Motor neuron (in vitro differentiated cells): ENCODE data around the gene C11orf98. TPM values are rescaled to one million over a fixed set of nuclear protein-coding genes. Genes with fewer than 3 reads are reported as not detected.
A peak's percentile ranks its signal among the peaks of the same experiment; 100 is the strongest.
"Not testable (repeated sequence)": the region's sequence is repeated elsewhere in the genome, so short reads cannot be mapped to it uniquely, and the experiment has no call there.

ENCODE experiments used
- ATAC-seq, 8 experiments: fragments of 200-7000 bp; cut with Tn5 transposase; replicated peaks in 6 of 8; 2 replicates each; pipeline ENCODE4 v1.8.0; 2021; ENCODE audit warnings: mild to moderate bottlenecking in 8 of 8, moderate library complexity in 8 of 8
- H3K27ac ChIP-seq, 2 donors: fragments of 250-450 bp; sonication (Bioruptor Pico); 2 replicates each; pipeline ENCODE4 v1.9.0; 2021; ENCODE audit warnings: antibody characterized with exemption in 2 of 2, mild to moderate bottlenecking in 2 of 2, moderate library complexity in 1 of 2
- H3K4me1 ChIP-seq, 2 donors: fragments of 250-450 bp; sonication (Bioruptor Pico); replicated peaks in 1 of 2; 2 replicates each; pipeline ENCODE4 v1.6.1; 2021; ENCODE audit warnings: antibody characterized with exemption in 2 of 2, mild to moderate bottlenecking in 2 of 2, moderate library complexity in 1 of 2
- H3K4me3 ChIP-seq, 5 donors: fragments of 250-450 bp; sonication (Bioruptor Pico); 2 replicates each; pipeline ENCODE4 v1.9.0; 2021; ENCODE audit warnings: antibody characterized with exemption in 5 of 5, mild to moderate bottlenecking in 5 of 5, moderate library complexity in 4 of 5
- WGBS, 10 experiments: fragments of 450-650 bp; shearing (Covaris generic); methylation state at CpG; one replicate each; pipeline ENCODE4 v1.0.0; 2022; 5-methylcytosine and 5-hydroxymethylcytosine counted together
- in situ Hi-C, 9 experiments: fragments of 400-800 bp; cut with MboI; loops; one replicate each; pipeline ENCODE4 v1.15.0; 2021; ENCODE audit warnings: low sequenced_read_pairs in 9 of 9, low pct_unique_long_range_greater_than_20kb in 2 of 9; ENCODE audit not compliant: unreplicated experiment in 9 of 9
- total RNA-seq, 8 experiments: library from RNA; unstranded; fragments of 300-600 nt; gene quantifications; 2 replicates each; pipeline versions ENCODE4 v1.2.3 to v1.2.4, GENCODE V29; 2022

Gene C11orf98
- total RNA-seq, 8 experiments from 2014 or later: 51.9 to 159 (median 95.0) TPM

DNA sequence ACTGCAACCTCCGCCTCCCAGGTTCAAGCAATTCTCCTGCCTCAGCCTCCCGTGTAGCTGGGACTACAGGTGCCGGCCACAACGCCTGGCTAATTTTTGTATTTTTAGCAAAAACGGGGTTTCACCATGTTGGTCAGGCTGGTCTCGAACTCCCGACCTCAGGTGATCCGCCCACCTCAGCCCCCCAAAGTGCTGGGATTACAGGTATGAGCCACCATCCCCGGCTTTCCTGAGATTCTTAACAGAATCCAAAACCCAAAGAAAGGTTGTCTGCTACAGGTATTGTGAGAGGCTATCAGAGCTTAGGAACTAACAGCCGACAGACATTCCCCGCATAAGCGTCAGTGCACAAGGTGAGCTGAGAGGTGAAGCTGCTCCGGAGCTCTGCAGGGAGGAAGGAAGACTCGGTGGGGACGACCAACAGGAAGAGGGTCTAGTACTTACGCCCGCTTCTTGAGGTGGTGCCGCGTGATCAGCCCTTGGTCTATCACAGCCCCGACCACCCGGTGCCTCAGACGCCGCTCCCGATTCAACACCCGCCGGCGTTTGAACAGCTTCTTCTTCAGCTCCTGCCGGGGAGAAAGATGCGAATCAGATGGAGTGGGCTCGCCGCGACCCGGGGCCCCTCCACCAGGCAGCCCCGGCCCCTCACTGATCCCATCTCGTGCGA lies 470 bp downstream of the C11orf98 start:
- 0 to 8% (median 0%) methylated on average over 1 to 22 of the region's 36 CpGs; no CpG with 5 or more reads in 2 of the 10 experiments for WGBS, 10 experiments
- peaks cover 14 to 16% of the 10 kb centered on the region in 2 donors for H3K4me1 ChIP-seq
- H3K27ac ChIP-seq: peak overlapping the region; percentile 71 to 77
- H3K4me3 ChIP-seq: peak overlapping the region; percentile 63 to 87 (median 70)
- in situ Hi-C loops: no loop called here
- peak; percentile 15 to 58 (median 40) for ATAC-seq

DNA sequence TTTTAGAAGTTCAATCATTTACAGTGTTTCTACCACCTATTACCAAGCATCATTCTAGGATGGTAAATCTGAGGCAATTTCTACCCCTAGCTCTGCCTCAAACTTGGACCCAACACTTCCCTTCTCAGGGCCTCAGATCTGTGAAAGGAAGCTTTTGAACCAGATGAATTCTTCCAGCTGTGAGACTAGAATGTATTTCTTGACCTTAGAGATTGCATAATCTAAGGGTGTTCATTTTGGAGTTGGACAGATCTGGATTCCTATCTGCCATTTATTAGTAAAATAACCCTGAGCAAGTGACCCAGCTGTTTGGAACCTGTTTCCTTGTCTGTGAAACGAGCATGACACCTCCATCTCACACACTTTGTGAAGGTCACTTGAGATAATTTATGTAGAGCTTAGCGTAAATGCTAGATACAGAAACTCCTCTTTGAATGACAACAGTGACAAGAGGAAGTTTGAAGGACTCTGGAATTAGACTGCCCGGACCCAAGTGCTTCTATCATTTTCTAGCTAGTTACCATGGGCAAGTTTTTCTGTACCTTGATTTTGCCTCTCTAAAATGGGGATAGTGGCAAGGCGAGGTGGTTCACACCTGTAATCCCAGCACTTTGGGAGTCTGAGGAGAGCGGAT lies 8.1 kb downstream of the C11orf98 start:
- no peak for ATAC-seq
- Histone ChIP-seq H3K4me3 (no peak overlapping the region), H3K4me1 (peaks cover 3 to 5% of the 10 kb centered on the region in 2 donors), H3K27ac (no peak overlapping the region)
- 39 to 83% (median 58%) methylated on average over 1 to 4 of the region's 5 CpGs; no CpG with 5 or more reads in 2 of the 10 experiments for WGBS, 10 experiments
- in situ Hi-C loops: no loop called here

DNA sequence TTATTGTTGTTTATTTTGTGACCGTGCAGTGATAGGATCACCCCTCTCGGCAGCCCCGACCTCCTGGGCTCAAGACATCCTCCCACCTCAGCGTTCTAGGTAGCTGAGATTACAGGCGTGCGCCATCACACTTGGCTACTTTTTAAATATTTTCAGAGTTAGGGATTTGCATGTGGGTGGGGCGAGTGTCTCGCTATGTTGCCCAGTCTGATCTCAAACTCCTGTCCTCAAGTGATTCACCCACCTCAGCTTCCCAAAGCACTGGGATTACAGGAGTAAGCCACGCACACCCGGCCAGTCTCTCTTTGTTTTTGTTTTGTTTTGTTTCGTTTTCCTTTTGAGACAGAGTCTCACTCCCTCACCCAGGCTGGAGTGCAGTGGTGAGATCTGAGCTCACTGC lies 10.7 kb downstream of the C11orf98 start:
- no peak overlapping the region for H3K4me3 ChIP-seq
- WGBS, 10 experiments: 40 to 100% (median 93%) methylated on average over 1 to 10 of the region's 11 CpGs; no CpG with 5 or more reads in 4 of the 10 experiments
- no peak for ATAC-seq
- in situ Hi-C loops: no loop called here
- peaks cover 3 to 7% of the 10 kb centered on the region in 2 donors for H3K4me1 ChIP-seq
- no peak overlapping the region for H3K27ac ChIP-seq

GRCh38 chr11:62652161-62653006 lies 12.6 kb downstream of the C11orf98 start:
- in situ Hi-C loops: no loop called here
- ATAC-seq: no peak
- Histone ChIP-seq H3K4me3 (peak overlapping the region; percentile 93 to 100 (median 99)), H3K4me1 (peaks cover 3 to 7% of the 10 kb centered on the region in 2 donors), H3K27ac (peak overlapping the region; percentile 89 to 91)
- WGBS, 10 experiments: 0 to 59% (median 33%) methylated on average over 1 to 9 of the region's 16 CpGs; no CpG with 5 or more reads in 3 of the 10 experiments

DNA sequence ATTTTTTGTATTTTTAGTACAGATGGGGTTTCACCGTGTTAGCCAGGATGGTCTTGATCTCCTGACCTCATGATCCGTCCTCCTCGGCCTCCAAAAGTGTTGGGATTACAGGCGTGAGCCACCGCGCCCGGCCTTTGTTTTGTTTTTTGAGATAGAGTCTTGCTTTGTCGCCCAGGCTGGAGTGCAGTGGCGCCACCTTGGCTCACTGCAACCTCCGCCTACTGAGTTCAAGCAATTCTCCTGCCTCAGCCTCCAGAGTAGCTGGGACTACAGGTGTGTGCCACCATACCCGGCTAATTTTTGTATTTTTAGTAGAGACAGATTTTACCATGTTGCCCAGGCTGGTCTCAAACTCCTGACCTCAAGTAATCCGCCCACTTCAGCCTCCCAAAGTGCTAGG lies 14.7 kb downstream of the C11orf98 start:
- WGBS, 10 experiments: 100% methylated on average over 1 to 2 of the region's 12 CpGs; no CpG with 5 or more reads in 5 of the 10 experiments
- H3K4me3 ChIP-seq, H3K27ac ChIP-seq, in situ Hi-C loops, ATAC-seq: not testable (repeated sequence)
- peaks cover 10 to 16% of the 10 kb centered on the region in 2 donors for H3K4me1 ChIP-seq

DNA sequence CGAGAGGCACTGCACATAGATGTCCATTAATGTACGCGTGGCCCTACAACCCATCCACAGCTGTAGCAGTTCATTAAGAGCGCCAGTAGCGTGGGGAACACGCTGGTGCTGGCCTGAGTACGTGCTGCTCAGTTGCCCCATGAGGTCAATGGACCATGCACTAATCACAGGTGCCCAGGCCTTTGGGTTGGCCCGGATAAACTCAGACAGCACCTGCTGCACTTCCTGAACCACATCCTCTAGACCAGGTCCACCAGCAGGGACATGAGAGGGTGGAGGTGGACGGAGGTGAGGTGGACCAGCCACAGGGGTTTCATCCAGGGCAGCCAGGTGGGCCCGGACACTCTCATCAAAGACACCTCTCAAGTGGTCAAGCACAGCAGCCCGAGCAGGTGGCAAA lies 15.5 kb downstream of the C11orf98 start:
- Histone ChIP-seq H3K4me1 (peaks cover 13 to 21% of the 10 kb centered on the region in 2 donors), H3K27ac (no peak overlapping the region), H3K4me3 (no peak overlapping the region)
- 80 to 100% (median 100%) methylated on average over 1 to 4 of the region's 11 CpGs; no CpG with 5 or more reads in 6 of the 10 experiments for WGBS, 10 experiments
- in situ Hi-C loops: no loop called here
- ATAC-seq: no peak

DNA sequence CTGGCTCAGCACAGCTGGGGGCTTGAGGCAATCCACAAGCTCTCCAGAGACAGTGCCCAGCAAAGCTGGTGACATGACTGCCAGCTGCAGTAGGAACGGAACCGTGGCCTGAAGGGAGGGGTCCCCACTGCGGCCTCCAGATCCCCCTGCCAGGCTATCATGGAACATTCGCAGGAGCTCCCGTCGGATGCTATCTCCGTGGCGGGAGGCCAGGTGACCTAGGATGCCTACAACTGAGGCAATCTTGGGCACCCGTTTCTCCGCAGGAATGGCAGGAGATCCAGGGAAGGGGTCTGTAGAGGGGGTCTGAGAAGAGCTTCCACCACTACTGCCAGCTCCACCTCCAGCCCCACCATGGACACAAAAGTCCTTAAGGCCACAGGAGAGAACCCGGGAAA lies 16.0 kb downstream of the C11orf98 start:
- Histone ChIP-seq H3K27ac (no peak overlapping the region), H3K4me3 (no peak overlapping the region), H3K4me1 (peaks cover 13 to 21% of the 10 kb centered on the region in 2 donors)
- in situ Hi-C loops: no loop called here
- ATAC-seq: no peak
- WGBS, 10 experiments: 97 to 100% methylated on average over 2 to 8 of the region's 11 CpGs; no CpG with 5 or more reads in 8 of the 10 experiments

- Histone ChIP-seq H3K4me1 (peaks cover 13 to 21% of the 10 kb centered on the region in 2 donors), H3K27ac (no peak overlapping the region), H3K4me3 (no peak overlapping the region)
- in situ Hi-C loops: no loop called here
- no peak for ATAC-seq
- WGBS, 10 experiments: 33 to 100% (median 90%) methylated on average over 1 to 5 of the region's 24 CpGs; no CpG with 5 or more reads in 6 of the 10 experiments
Measured at GRCh38 chr11:62648185-62648966, 16.6 kb downstream of the C11orf98 start.

- 8 to 100% (median 83%) methylated on average over 1 to 4 of the region's 6 CpGs; no CpG with 5 or more reads in 5 of the 10 experiments for WGBS, 10 experiments
- in situ Hi-C loops: no loop called here
- no peak overlapping the region for H3K4me3 ChIP-seq
Measured at GRCh38 chr11:62647609-62648005, 17.4 kb downstream of the C11orf98 start.

DNA sequence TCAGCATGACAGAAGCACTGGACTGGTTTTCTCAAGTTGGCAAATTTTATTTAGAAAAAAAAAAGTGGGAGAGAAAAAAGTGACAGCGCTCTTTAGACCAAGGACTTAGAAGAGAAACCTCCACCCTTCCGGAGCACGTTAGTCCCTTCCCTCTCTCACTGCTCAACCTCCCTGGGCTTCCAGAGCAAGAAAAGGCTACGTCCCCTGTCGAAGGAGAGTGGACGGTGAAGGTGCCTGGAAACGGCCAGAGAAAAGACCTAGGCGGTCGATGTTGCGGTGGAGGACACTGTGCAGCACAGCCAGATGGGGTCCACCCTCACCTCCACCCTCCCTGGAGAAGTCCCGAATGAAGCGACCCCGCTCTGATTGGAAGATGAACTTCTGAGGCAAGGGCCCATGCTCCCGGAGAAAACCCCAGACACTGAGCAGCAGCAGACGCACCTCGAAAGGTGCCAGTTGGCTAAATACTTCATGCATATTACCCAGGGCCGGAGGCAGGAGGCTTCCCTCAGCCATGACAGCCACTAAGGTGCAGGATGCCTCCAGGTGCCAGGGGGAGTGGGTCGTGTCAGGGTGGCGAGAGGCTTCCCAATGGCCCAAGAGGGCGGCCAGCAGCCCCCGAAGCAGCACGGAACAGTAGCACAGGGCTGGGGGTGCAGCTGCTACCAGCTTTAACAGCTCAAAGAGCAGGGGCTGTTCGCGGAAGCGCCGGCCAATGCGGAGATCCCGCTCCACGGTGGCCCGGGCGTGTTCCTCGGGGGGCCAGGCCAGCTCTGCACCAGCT lies 18.0 kb downstream of the C11orf98 start:
- Histone ChIP-seq H3K4me3 (peak overlapping the region in 4 of 5 donors; percentile 2 to 96 (median 82)), H3K27ac (no peak overlapping the region), H3K4me1 (peaks cover 11 to 16% of the 10 kb centered on the region in 2 donors)
- in situ Hi-C loops: no loop called here
- peak in 2 of 8 experiments; percentile 16 to 38 for ATAC-seq
- WGBS, 10 experiments: 21 to 83% (median 60%) methylated on average over 1 to 18 of the region's 32 CpGs; no CpG with 5 or more reads in 3 of the 10 experiments

More at GRCh38 chr11:62647609-62648005, 17.4 kb downstream of the C11orf98 start:
- ATAC-seq: no peak
- Histone ChIP-seq H3K27ac (no peak overlapping the region), H3K4me1 (peaks cover 13 to 21% of the 10 kb centered on the region in 2 donors)

- 0% methylated on average over 1 to 19 of the region's 73 CpGs; no CpG with 5 or more reads in 5 of the 10 experiments for WGBS, 10 experiments
- Histone ChIP-seq H3K4me1 (peaks cover 10 to 14% of the 10 kb centered on the region in 2 donors), H3K27ac (peak within 1 kb of the TSS; percentile 94 to 98), H3K4me3 (peak within 1 kb of the TSS; percentile 72 to 96 (median 92))
- ATAC-seq: peak; percentile 95 to 98 (median 96)
- in situ Hi-C loops: no loop called here
Measured at GRCh38 chr11:62645946-62646824, 18.8 kb downstream of the C11orf98 start, which contains the start of gene GANAB. Gene GANAB, minus strand, starts transcription at chr11:62646613. Its CDS starts 14 bp downstream, at chr11:62646599.
